ENCODE results near the gene NUDT5.

GRCh38 chr10:12180221-12180974 is 15.3 kb downstream of the NUDT5 start:
- TF ChIP-seq POLR2AphosphoS5 (IDR thresholded peaks at IDR 0.05; ENCODE audit: low read depth, low read length) (no peak), POLR2A (IDR thresholded peaks at IDR 0.05; ENCODE audit: low read depth, low read length) (no peak), POU2F2 (IDR thresholded peaks at IDR 0.05; ENCODE audit: low read depth, low read length) (no peak)

Data from GM12891 (cell line).